Naive thymus-derived CD8-positive, alpha-beta T cell (primary cell): ENCODE measurements around the gene AP1M1. TPM values are rescaled to one million over a fixed set of nuclear protein-coding genes. Genes with fewer than 3 reads are reported as not detected.

Experiments
- ATAC-seq, 2 donors: fragments of 150-1000 bp; cut with Tn5 transposase in 1 of 2; sonication (Bioruptor Pico), chemical (Tn5 transposase) in 1 of 2; 1 replicate in 1 of 2; 2 replicates in 1 of 2; pipeline ENCODE4 v1.10.0; 2021; ENCODE audit warnings: mild to moderate bottlenecking in 2 of 2, moderate library complexity in 2 of 2
- POLR2A ChIA-PET: fragments of 350-600 bp; sonication (Branson Sonifier 250); formaldehyde crosslinking; loops from one replicate; lab custom pipeline; 2021; ENCODE audit warnings: antibody characterized with exemption; lab: Charles Lee
- DNase-seq, 10 donors: peaks; one replicate each; pipeline versions ENCODE4 v3.0.0 to v3.0.0-alpha.2; 2020 to 2022
- H3K27ac Mint-ChIP-seq, 10 donors: one replicate each; pipeline ENCODE4 v1.8.0; 2020 to 2022; ENCODE audit warnings: mild to moderate bottlenecking in 10 of 10, mixed read lengths in 10 of 10, moderate library complexity in 4 of 10, inconsistent platforms in 1 of 10
- H3K27me3 Mint-ChIP-seq, 5 donors: one replicate each; pipeline ENCODE4 v1.8.0; 2021 to 2022; ENCODE audit warnings: mixed read lengths in 5 of 5
- H3K36me3 Mint-ChIP-seq, 3 donors: one replicate each; pipeline ENCODE4 v1.8.0; 2020 to 2022; ENCODE audit warnings: mixed read lengths in 3 of 3, mild to moderate bottlenecking in 2 of 3, inconsistent platforms in 1 of 3
- H3K4me1 Mint-ChIP-seq, 4 donors: one replicate each; pipeline ENCODE4 v1.8.0; 2021 to 2022; ENCODE audit warnings: mixed read lengths in 4 of 4
- H3K4me3 Mint-ChIP-seq, 10 donors: one replicate each; pipeline ENCODE4 v1.8.0; 2020 to 2022; ENCODE audit warnings: mild to moderate bottlenecking in 10 of 10, mixed read lengths in 10 of 10, moderate library complexity in 6 of 10, inconsistent platforms in 1 of 10
- H3K9me3 Mint-ChIP-seq, 9 donors: one replicate each; pipeline ENCODE4 v1.8.0; 2020 to 2022; ENCODE audit warnings: mixed read lengths in 9 of 9, mild to moderate bottlenecking in 3 of 9, inconsistent platforms in 1 of 9, moderate library complexity in 1 of 9
- polyA plus RNA-seq, 3 donors: library from polyadenylated mRNA; unstranded; fragments of 300-500 nt; fragmentation: Illumina TruSeq; gene quantifications; one replicate each; pipeline ENCODE4 v1.2.3, GENCODE V29; 2021
- total RNA-seq, 8 experiments: library from RNA in 2 of 8; stranded (reverse) in 2 of 8; gene quantifications; one replicate each; pipeline ENCODE4 v1.2.3 and lab custom pipeline; 2021 to 2026

The AP1M1 gene
- total RNA-seq = 100 to 1,000 TPM; 151 to 154 TPM
- 100 to 1,000 TPM; 195 to 288 (median 241) TPM for polyA plus RNA-seq
- total RNA-seq (lab: John Stamatoyannopoulos, UW) = 76.9 to 255 (median 120) reads per million in 6 experiments

- no peaks in the 10 kb centered on the region for H3K27me3 Mint-ChIP-seq
- peak within 1 kb of the TSS; percentile 94 to 99 (median 98) for H3K27ac Mint-ChIP-seq
- H3K36me3 Mint-ChIP-seq = peaks cover 0 to 27% (median 5%) of the 10 kb centered on the region in 3 donors
- H3K9me3 Mint-ChIP-seq = no peaks in the 10 kb centered on the region
- peaks cover 32 to 59% (median 48%) of the 10 kb centered on the region in 4 donors for H3K4me1 Mint-ChIP-seq
- peak; percentile 78 to 83 for ATAC-seq
- H3K4me3 Mint-ChIP-seq = peak within 1 kb of the TSS; percentile 75 to 95 (median 90)
- POLR2A ChIA-PET = interaction anchor here (0.6 to 4.2 kb wide), 25 partner anchors 9 to 1675 kb away, joined by 3 to 21 read pairs (median 5); partner anchors contain the start of genes FAM32A and KLF2
- peak; percentile 94 to 99 (median 97) for DNase-seq
These were observed at the start of gene AP1M1 for GRCh38 chr19:16197622-16198369. Gene AP1M1, plus strand, starts transcription at chr19:16197911. Its CDS starts 116 bp downstream, at chr19:16198027.

GRCh38 chr19:16148443-16149229, 49.1 kb upstream of the AP1M1 start:
- POLR2A ChIA-PET = interaction anchor here (1.2 kb wide), 1 partner anchor 10 kb away, joined by 4 read pairs; no protein-coding TSS in a partner anchor
- ATAC-seq (no peak), DNase-seq (no peak)
- Mint-ChIP-seq H3K27ac (peak overlapping the region in 6 of 10 donors; percentile 22 to 78 (median 68)), H3K4me1 (peaks cover 8 to 51% (median 26%) of the 10 kb centered on the region in 4 donors), H3K27me3 (no peaks in the 10 kb centered on the region), H3K4me3 (peak overlapping the region in 1 of 10 donors; percentile 50), H3K36me3 (peaks cover 0 to 53% (median 7%) of the 10 kb centered on the region in 3 donors), H3K9me3 (no peaks in the 10 kb centered on the region)

GRCh38 chr19:16153582-16154336, 44.0 kb upstream of the AP1M1 start:
- no peak for ATAC-seq
- H3K9me3 Mint-ChIP-seq = no peaks in the 10 kb centered on the region
- H3K4me1 Mint-ChIP-seq = peaks cover 11 to 28% (median 13%) of the 10 kb centered on the region in 4 donors
- H3K27ac Mint-ChIP-seq = peak overlapping the region in 1 of 10 donors; percentile 27
- POLR2A ChIA-PET = interaction anchor here (0.8 to 2.5 kb wide), 2 partner anchors 10 to 12 kb away, joined by 3 to 5 read pairs; partner anchors contain the start of gene HSH2D
- no peak for DNase-seq
- H3K4me3 Mint-ChIP-seq = no peak overlapping the region
- no peaks in the 10 kb centered on the region for H3K27me3 Mint-ChIP-seq
- peaks cover 0 to 92% (median 27%) of the 10 kb centered on the region in 3 donors for H3K36me3 Mint-ChIP-seq

- H3K27me3 Mint-ChIP-seq = no peaks in the 10 kb centered on the region
- DNase-seq = no peak
- POLR2A ChIA-PET = interaction anchor here (0.8 to 2.5 kb wide), 2 partner anchors 11 to 13 kb away, joined by 3 to 5 read pairs; partner anchors contain the start of gene HSH2D
- peaks cover 9 to 20% (median 12%) of the 10 kb centered on the region in 4 donors for H3K4me1 Mint-ChIP-seq
- H3K9me3 Mint-ChIP-seq = no peaks in the 10 kb centered on the region
- H3K27ac Mint-ChIP-seq = peak overlapping the region in 5 of 10 donors; percentile 15 to 60 (median 29)
- no peak for ATAC-seq
- H3K36me3 Mint-ChIP-seq = peaks cover 0 to 84% (median 25%) of the 10 kb centered on the region in 3 donors
- H3K4me3 Mint-ChIP-seq = no peak overlapping the region
These were observed 43.2 kb upstream of the AP1M1 start for GRCh38 chr19:16154557-16154956.

GRCh38 chr19:16155128-16155527, 42.6 kb upstream of the AP1M1 start:
- DNase-seq = no peak
- POLR2A ChIA-PET = interaction anchor here (0.7 to 2.5 kb wide), 2 partner anchors 11 to 16 kb away, joined by 3 to 5 read pairs; partner anchors contain the start of gene HSH2D
- Mint-ChIP-seq H3K27me3 (no peaks in the 10 kb centered on the region), H3K27ac (peak overlapping the region in 6 of 10 donors; percentile 15 to 76 (median 46)), H3K4me1 (peaks cover 9 to 17% (median 12%) of the 10 kb centered on the region in 4 donors), H3K9me3 (no peaks in the 10 kb centered on the region), H3K36me3 (peaks cover 0 to 79% (median 25%) of the 10 kb centered on the region in 3 donors), H3K4me3 (no peak overlapping the region)
- no peak for ATAC-seq

GRCh38 chr19:16156904-16157303, 40.8 kb upstream of the AP1M1 start:
- POLR2A ChIA-PET = interaction anchor here (0.5 kb wide), 1 partner anchor 1911 kb away, joined by 7 read pairs; no protein-coding TSS in a partner anchor
- ATAC-seq = no peak
- Mint-ChIP-seq H3K27me3 (no peaks in the 10 kb centered on the region), H3K4me1 (peaks cover 9 to 23% (median 12%) of the 10 kb centered on the region in 4 donors), H3K9me3 (no peaks in the 10 kb centered on the region), H3K4me3 (no peak overlapping the region), H3K27ac (peak overlapping the region in 5 of 10 donors; percentile 7 to 63 (median 51)), H3K36me3 (peaks cover 0 to 61% (median 25%) of the 10 kb centered on the region in 3 donors)
- no peak for DNase-seq

GRCh38 chr19:16157601-16158000, 40.1 kb upstream of the AP1M1 start:
- Mint-ChIP-seq H3K36me3 (peaks cover 0 to 54% (median 23%) of the 10 kb centered on the region in 3 donors), H3K4me3 (no peak overlapping the region), H3K27me3 (no peaks in the 10 kb centered on the region), H3K27ac (peak overlapping the region in 1 of 10 donors; percentile 51), H3K9me3 (no peaks in the 10 kb centered on the region), H3K4me1 (peaks cover 9 to 23% (median 12%) of the 10 kb centered on the region in 4 donors)
- POLR2A ChIA-PET = interaction anchor here (0.5 kb wide), 2 partner anchors 61 to 1912 kb away, joined by 3 to 7 read pairs; no protein-coding TSS in a partner anchor
- no peak for DNase-seq
- ATAC-seq = no peak

- peaks cover 0 to 33% (median 17%) of the 10 kb centered on the region in 3 donors for H3K36me3 Mint-ChIP-seq
- POLR2A ChIA-PET = interaction anchor here (0.6 kb wide), 1 partner anchor 21 kb away, joined by 3 read pairs; no protein-coding TSS in a partner anchor
- H3K4me3 Mint-ChIP-seq = no peak overlapping the region
These were observed 38.1 kb upstream of the AP1M1 start for GRCh38 chr19:16159655-16160054.

GRCh38 chr19:16160445-16160942, 37.2 kb upstream of the AP1M1 start:
- POLR2A ChIA-PET = interaction anchor here (0.6 kb wide), 1 partner anchor 20 kb away, joined by 3 read pairs; no protein-coding TSS in a partner anchor
- Mint-ChIP-seq H3K4me3 (no peak overlapping the region), H3K27ac (no peak overlapping the region), H3K36me3 (peaks cover 0 to 25% (median 11%) of the 10 kb centered on the region in 3 donors), H3K9me3 (no peaks in the 10 kb centered on the region), H3K4me1 (peaks cover 3 to 17% (median 7%) of the 10 kb centered on the region in 4 donors), H3K27me3 (no peaks in the 10 kb centered on the region)
- ATAC-seq (no peak), DNase-seq (no peak)

More at GRCh38 chr19:16159655-16160054, 38.1 kb upstream of the AP1M1 start:
- H3K4me1 Mint-ChIP-seq = peaks cover 7 to 23% (median 12%) of the 10 kb centered on the region in 4 donors
- no peak overlapping the region for H3K27ac Mint-ChIP-seq
- no peaks in the 10 kb centered on the region for H3K27me3 Mint-ChIP-seq
- ATAC-seq = no peak
- no peak for DNase-seq
- no peaks in the 10 kb centered on the region for H3K9me3 Mint-ChIP-seq

GRCh38 chr19:16160943-16161560, 36.7 kb upstream of the AP1M1 start:
- POLR2A ChIA-PET = no interaction called here
- Mint-ChIP-seq H3K27ac (no peak overlapping the region), H3K9me3 (no peaks in the 10 kb centered on the region), H3K4me1 (peaks cover 3 to 14% (median 7%) of the 10 kb centered on the region in 4 donors), H3K27me3 (no peaks in the 10 kb centered on the region), H3K4me3 (no peak overlapping the region), H3K36me3 (peaks cover 0 to 19% (median 11%) of the 10 kb centered on the region in 3 donors)
- ATAC-seq (no peak), DNase-seq (no peak)

- Mint-ChIP-seq H3K36me3 (peaks cover 0 to 11% (median 8%) of the 10 kb centered on the region in 3 donors), H3K4me1 (peaks cover 0 to 12% (median 4%) of the 10 kb centered on the region in 4 donors), H3K27ac (no peak overlapping the region), H3K9me3 (no peaks in the 10 kb centered on the region), H3K4me3 (no peak overlapping the region), H3K27me3 (no peaks in the 10 kb centered on the region)
- ATAC-seq (no peak), DNase-seq (no peak)
- POLR2A ChIA-PET = interaction anchor here (0.7 kb wide), 1 partner anchor 111 kb away, joined by 3 read pairs; no protein-coding TSS in a partner anchor
These were observed 35.9 kb upstream of the AP1M1 start for GRCh38 chr19:16161840-16162239.
